NCI-H1930 (cell line): ENCODE data around the gene ACOXL.
"Not testable (repeated sequence)": the region's sequence is repeated elsewhere in the genome, so short reads cannot be mapped to it uniquely, and the experiment has no call there.

Experiments used
- DNase-seq, 2 experiments: peaks; one replicate each; lab custom pipeline; 2025; lab: John Stamatoyannopoulos, UW

Gene ACOXL

GRCh38 chr2:110925479-110925878 lies 193.1 kb downstream of the ACOXL start:
- DNase-seq = no peak

GRCh38 chr2:110927526-110927925 lies 195.2 kb downstream of the ACOXL start:
- no peak for DNase-seq

GRCh38 chr2:110929528-110929927 lies 197.2 kb downstream of the ACOXL start:
- no peak for DNase-seq

- no peak for DNase-seq
These were observed 199.3 kb downstream of the ACOXL start for GRCh38 chr2:110931648-110932047.

GRCh38 chr2:110933420-110933819 lies 201.0 kb downstream of the ACOXL start:
- DNase-seq = no peak

- no peak for DNase-seq
These were observed 202.6 kb downstream of the ACOXL start for GRCh38 chr2:110934948-110935347.

- DNase-seq = no peak
These were observed 208.1 kb downstream of the ACOXL start for GRCh38 chr2:110940376-110940910.

GRCh38 chr2:110941226-110941625 lies 208.9 kb downstream of the ACOXL start:
- DNase-seq = no peak

- no peak for DNase-seq
These were observed 210.8 kb downstream of the ACOXL start for GRCh38 chr2:110943070-110943634.

GRCh38 chr2:110946902-110947301 lies 214.5 kb downstream of the ACOXL start:
- DNase-seq = no peak

- DNase-seq = no peak
These were observed 215.8 kb downstream of the ACOXL start for GRCh38 chr2:110948027-110948674.

- DNase-seq = no peak
These were observed 217.9 kb downstream of the ACOXL start for GRCh38 chr2:110950281-110950680.

- DNase-seq = no peak
These were observed 222.7 kb downstream of the ACOXL start for GRCh38 chr2:110955045-110955444.

- DNase-seq = no peak
These were observed 223.2 kb downstream of the ACOXL start for GRCh38 chr2:110955556-110955955.

- DNase-seq = no peak
These were observed 224.9 kb downstream of the ACOXL start for GRCh38 chr2:110957293-110957692.

- no peak for DNase-seq
These were observed 226.2 kb downstream of the ACOXL start for GRCh38 chr2:110958346-110959119.

- no peak for DNase-seq
These were observed 226.8 kb downstream of the ACOXL start for GRCh38 chr2:110959198-110959597.

GRCh38 chr2:110960281-110960680 lies 227.9 kb downstream of the ACOXL start:
- DNase-seq = no peak

GRCh38 chr2:110960954-110961353 lies 228.6 kb downstream of the ACOXL start:
- no peak for DNase-seq

GRCh38 chr2:110961643-110962042 lies 229.3 kb downstream of the ACOXL start:
- DNase-seq = not testable (repeated sequence)

- no peak for DNase-seq
These were observed 237.3 kb downstream of the ACOXL start for GRCh38 chr2:110969696-110970095.

GRCh38 chr2:110970201-110970600 lies 237.8 kb downstream of the ACOXL start:
- DNase-seq = no peak

- no peak for DNase-seq
These were observed 239.4 kb downstream of the ACOXL start for GRCh38 chr2:110971811-110972210.
